GM23338 (cell line): ENCODE measurements around the gene SLC16A11. TPM values are rescaled to one million over a fixed set of nuclear protein-coding genes. Genes with fewer than 3 reads are reported as not detected.

Experiments used
- ATAC-seq: fragments of 200-7000 bp; cut with Tn5 transposase; 3 replicates; pipeline ENCODE4 v1.9.1; 2020
- DNase-seq: peaks from one replicate; pipeline ENCODE4 v3.0.0-alpha.2; 2015; ENCODE audit warnings: low spot score
- H2AFZ ChIP-seq: fragments of 200-600 bp; sonication (generic); 2 replicates; pipeline ENCODE4 v1.8.0; 2016; ENCODE audit warnings: antibody characterized with exemption, mild to moderate bottlenecking, moderate library complexity
- H3F3A ChIP-seq: fragments of 200-600 bp; sonication (generic); replicated peaks from 2 replicates; pipeline ENCODE4 v1.8.0; 2017; ENCODE audit warnings: antibody characterized with exemption, mixed run types, low read depth
- H3K27ac ChIP-seq: fragments of 200-600 bp; sonication (generic); 2 replicates; pipeline ENCODE4 v1.6.1; 2016; ENCODE audit warnings: low read depth
- H3K27me3 ChIP-seq: fragments of 200-600 bp; sonication (generic); 2 replicates; pipeline ENCODE4 v1.8.0; 2016; ENCODE audit warnings: mild to moderate bottlenecking, mixed run types, moderate library complexity; ENCODE audit not compliant: insufficient read depth
- H3K36me3 ChIP-seq: fragments of 200-600 bp; sonication (generic); 2 replicates; pipeline ENCODE4 v1.8.0; 2016; ENCODE audit warnings: mild to moderate bottlenecking; ENCODE audit not compliant: insufficient read depth
- H3K4me1 ChIP-seq: fragments of 200-600 bp; sonication (generic); 2 replicates; pipeline ENCODE4 v1.8.0; 2016; ENCODE audit warnings: mild to moderate bottlenecking, moderate library complexity; ENCODE audit not compliant: insufficient read depth
- H3K4me2 ChIP-seq: fragments of 200-600 bp; sonication (generic); 2 replicates; pipeline ENCODE4 v1.7.1; 2017; ENCODE audit warnings: mixed run types
- H3K4me3 ChIP-seq: fragments of 200-600 bp; sonication (generic); 2 replicates; pipeline ENCODE4 v1.6.1; 2016; ENCODE audit warnings: mixed run types
- H3K79me2 ChIP-seq: fragments of 200-600 bp; sonication (generic); replicated peaks from 2 replicates; pipeline ENCODE4 v1.8.0; 2017; ENCODE audit warnings: mild to moderate bottlenecking; ENCODE audit not compliant: insufficient read depth
- H3K9me2 ChIP-seq: fragments of 200-600 bp; sonication (generic); 2 replicates; pipeline ENCODE4 v1.8.0; 2017; ENCODE audit not compliant: insufficient read depth
- H4K20me1 ChIP-seq: fragments of 200-600 bp; sonication (generic); replicated peaks from 2 replicates; pipeline ENCODE4 v1.8.0; 2017; ENCODE audit warnings: mild to moderate bottlenecking; ENCODE audit not compliant: insufficient read depth
- H3K27ac Mint-ChIP-seq: 2 replicates; pipeline ENCODE4 v1.8.0; 2020; ENCODE audit warnings: inconsistent platforms, mild to moderate bottlenecking, moderate library complexity, mixed read lengths
- H3K27me3 Mint-ChIP-seq: 3 replicates; pipeline ENCODE4 v1.8.0; 2022; ENCODE audit warnings: low read depth, mild to moderate bottlenecking, moderate library complexity, mixed read lengths, inconsistent platforms; ENCODE audit not compliant: insufficient read depth, poor library complexity
- H3K36me3 Mint-ChIP-seq: 3 replicates; pipeline ENCODE4 v1.8.0; 2021; ENCODE audit warnings: low read depth, mild to moderate bottlenecking, inconsistent platforms, moderate library complexity, mixed read lengths
- H3K4me1 Mint-ChIP-seq: 3 replicates; pipeline ENCODE4 v1.8.0; 2020; ENCODE audit warnings: mild to moderate bottlenecking, inconsistent platforms, mixed read lengths
- H3K4me3 Mint-ChIP-seq: 3 replicates; pipeline ENCODE4 v1.8.0; 2021; ENCODE audit warnings: moderate library complexity, mild to moderate bottlenecking, inconsistent platforms, mixed read lengths
- H3K9me3 Mint-ChIP-seq: 3 replicates; pipeline ENCODE4 v1.8.0; 2020; ENCODE audit warnings: moderate library complexity, mild to moderate bottlenecking, inconsistent platforms, mixed read lengths
- CTCF ChIP-seq, 2 experiments: fragments of 200-600 bp in 1 of 2; sonication (generic) in 1 of 2; conservative IDR thresholded peaks; 2 replicates each; pipeline versions ENCODE4 v1.5.1 to v1.6.1; 2016 to 2017; ENCODE audit warnings: antibody characterized with exemption in 2 of 2, low read depth in 2 of 2, mild to moderate bottlenecking in 2 of 2, moderate library complexity in 1 of 2
- ETS1 ChIP-seq: IDR thresholded peaks from 2 replicates; pipeline ENCODE4 v1.6.1; 2016; ENCODE audit warnings: antibody characterized with exemption
- EZH2 ChIP-seq: fragments of 200-600 bp; sonication (generic); IDR thresholded peaks from one replicate; pipeline ENCODE4 v1.8.0; 2017; ENCODE audit warnings: antibody characterized with exemption, mild to moderate bottlenecking, low read depth; ENCODE audit not compliant: unreplicated experiment
- JUNB ChIP-seq: IDR thresholded peaks from one replicate; pipeline ENCODE4 v1.6.1; 2016; ENCODE audit warnings: antibody characterized with exemption; ENCODE audit not compliant: unreplicated experiment
- POLR2AphosphoS5 ChIP-seq: IDR thresholded peaks from 2 replicates; pipeline ENCODE4 v1.6.1; 2016; ENCODE audit warnings: antibody characterized with exemption, low read depth
- STAT1 ChIP-seq: IDR thresholded peaks from one replicate; pipeline ENCODE4 v1.6.1; 2016; ENCODE audit warnings: antibody characterized with exemption; ENCODE audit not compliant: unreplicated experiment
- ZNF462 ChIP-seq: fragments of 250-450 bp; sonication (Bioruptor Pico); IDR thresholded peaks from 2 replicates; pipeline ENCODE4 v1.5.0; 2020; ENCODE audit warnings: mild to moderate bottlenecking, moderate library complexity
- polyA plus RNA-seq: library from polyadenylated mRNA; unstranded; fragments of >200 nt; fragmentation: Nextera tagmentation; extraction: Ambion mirVana; gene quantifications from 2 replicates; pipeline ENCODE4 v1.2.1, GENCODE V29; 2016
- total RNA-seq: library from RNA; depleted of rRNA; stranded (reverse); fragments of >200 nt; shearing (Covaris generic); gene quantifications from 2 replicates; pipeline ENCODE4 v1.2.3, GENCODE V29; 2014

Gene SLC16A11
- total and polyA plus RNA-seq, 2 experiments from 2014 or later: 0.42 to 0.68 TPM

DNA sequence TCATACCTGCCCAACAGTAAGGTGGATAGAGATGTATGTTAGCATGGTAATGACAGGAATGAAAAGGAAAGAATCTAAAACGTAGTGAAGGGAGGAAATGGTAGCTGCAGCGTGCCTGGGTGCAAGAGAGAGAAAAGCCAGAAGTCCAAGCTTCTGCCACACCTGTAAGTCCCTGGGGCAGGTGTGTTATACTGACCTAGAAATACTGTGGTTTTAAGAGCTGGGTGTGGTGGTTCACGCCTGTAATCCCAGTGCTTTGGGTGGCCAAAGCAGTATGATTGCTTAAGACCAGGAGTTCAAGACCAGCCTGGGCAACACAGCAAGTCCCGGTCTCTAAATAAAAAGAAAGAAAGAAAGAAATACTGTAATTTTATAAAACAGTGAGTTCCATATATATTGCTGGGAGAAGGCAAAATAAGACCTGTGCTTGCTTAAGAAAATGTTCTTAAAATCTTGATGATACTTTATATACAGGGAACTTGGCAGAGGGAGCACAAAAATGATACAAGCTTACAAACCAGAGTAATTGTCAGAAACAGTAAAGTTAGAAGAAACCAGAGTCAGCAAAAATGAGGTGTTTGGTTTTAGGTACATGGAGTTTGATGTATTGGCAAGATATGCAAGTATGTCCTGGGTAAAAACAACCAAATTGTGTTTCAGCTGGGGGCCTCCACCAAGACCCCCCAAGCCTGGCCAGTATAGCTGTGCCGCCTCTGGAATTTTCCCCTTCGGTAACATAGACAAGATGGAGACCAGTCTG lies 41.4 kb downstream of the SLC16A11 start (continued):
- no peak for TF ChIP-seq ZNF462 (CRISPR knock-in tag)
- no peak for TF ChIP-seq JUNB
- no peak for TF ChIP-seq EZH2
- TF ChIP-seq ETS1: no peak
- TF ChIP-seq POLR2AphosphoS5: no peak

DNA sequence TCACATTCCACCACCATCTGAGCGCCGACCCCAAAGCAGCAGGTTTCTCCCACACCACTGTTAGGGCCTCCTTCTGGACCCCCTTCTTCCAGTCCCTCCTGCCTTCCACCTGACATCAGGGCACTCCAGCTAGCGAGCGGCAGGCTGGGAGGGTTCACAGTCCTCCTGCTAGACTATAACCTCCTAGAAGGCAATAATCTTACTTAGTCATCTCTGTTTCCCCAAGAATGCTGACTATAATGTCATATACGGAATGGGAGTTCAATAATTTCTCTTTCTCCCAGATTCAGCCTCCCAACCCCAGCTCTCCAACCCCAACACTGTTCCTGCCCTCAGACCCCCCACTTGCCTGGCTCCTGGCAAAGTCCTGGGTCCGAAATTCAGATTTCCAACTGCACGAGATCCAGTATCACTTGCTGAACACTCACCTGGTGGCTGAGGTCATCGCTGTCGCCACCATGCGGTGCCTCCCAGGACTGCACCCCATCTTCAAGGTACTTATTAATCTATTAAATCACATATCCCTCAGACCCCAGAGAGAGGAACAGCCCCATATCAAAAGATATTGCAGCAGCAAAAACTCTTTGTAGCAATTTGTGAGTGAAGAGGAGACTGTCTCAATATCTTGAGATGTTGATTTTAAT lies 42.5 kb downstream of the SLC16A11 start:
- DNase-seq: peak; percentile 69
- Histone ChIP-seq H3F3A (0 out of 2 replicates have a peak, but pooled peaks cover 2% of the 10 kb centered on the region), H3K4me3 (no peak overlapping the region), H3K4me2 (no peak overlapping the region), H3K9me2 (no peaks in the 10 kb centered on the region), H3K27ac (no peak overlapping the region), H3K79me2 (no peaks in the 10 kb centered on the region), H3K36me3 (no peaks in the 10 kb centered on the region), H4K20me1 (peaks cover 11% of the 10 kb centered on the region; the same call in 1 of the 2 replicates), H3K4me1 (no peaks in the 10 kb centered on the region; the same call in 1 of the 2 replicates), H3K27me3 (peaks cover 19% of the 10 kb centered on the region), H2AFZ (no peak overlapping the region)
- Mint-ChIP-seq H3K4me3 (no peak overlapping the region; the same call in 2 of the 3 replicates), H3K27ac (no peak overlapping the region), H3K36me3 (peaks cover 16% of the 10 kb centered on the region), H3K9me3 (no peaks in the 10 kb centered on the region), H3K27me3 (peaks cover 13% of the 10 kb centered on the region), H3K4me1 (no peaks in the 10 kb centered on the region; the same call in 2 of the 3 replicates)
- TF ChIP-seq CTCF (conservative IDR thresholded peaks at IDR 0.05; ENCODE audit: low read depth in 2 of 2) (peak; percentile 77 to 79), STAT1 (no peak)
- no peak; the same call in 2 of the 3 replicates for ATAC-seq
